Endodermal cell (in vitro differentiated cells): Measurements from ENCODE around the gene PRSS36. TPM values are rescaled to one million over a fixed set of nuclear protein-coding genes. Genes with fewer than 3 reads are reported as not detected.

Experiments
- DNase-seq: peaks from one replicate; pipeline ENCODE4 v3.0.0-alpha.2; 2017
- H3K27ac ChIP-seq: 2 replicates; pipeline ENCODE4 v1.5.1; 2013; ENCODE audit warnings: mild to moderate bottlenecking, low read depth, low read length, moderate library complexity
- H3K27me3 ChIP-seq: 2 replicates; pipeline ENCODE4 v1.6.1; 2013; ENCODE audit warnings: mild to moderate bottlenecking, low read length, moderate library complexity; ENCODE audit not compliant: insufficient read depth, control insufficient read depth, poor library complexity, severe bottlenecking
- H3K36me3 ChIP-seq: 2 replicates; pipeline ENCODE4 v1.7.0; 2013; ENCODE audit warnings: mild to moderate bottlenecking, low read length, moderate library complexity; ENCODE audit not compliant: control insufficient read depth, insufficient read depth
- H3K4me1 ChIP-seq: one replicate; pipeline ENCODE4 v1.7.0; 2013; ENCODE audit warnings: low read length; ENCODE audit not compliant: control insufficient read depth, insufficient read depth
- H3K4me3 ChIP-seq: 2 replicates; pipeline ENCODE4 v1.5.1; 2013; ENCODE audit warnings: mild to moderate bottlenecking, low read length, moderate library complexity
- H3K9ac ChIP-seq: 2 replicates; pipeline ENCODE4 v1.6.1; 2013; ENCODE audit warnings: mild to moderate bottlenecking, low read length, moderate library complexity; ENCODE audit not compliant: poor library complexity, severe bottlenecking; ENCODE audit errors: extremely low read depth
- H3K9me3 ChIP-seq: 2 replicates; pipeline ENCODE4 v1.6.1; 2013; ENCODE audit warnings: mild to moderate bottlenecking, low read length, moderate library complexity; ENCODE audit not compliant: control insufficient read depth
- H3K27ac Mint-ChIP-seq: 2 replicates; pipeline ENCODE4 v1.8.0; 2020; ENCODE audit warnings: mixed read lengths
- H3K27me3 Mint-ChIP-seq: 2 replicates; pipeline ENCODE4 v1.8.0; 2021; ENCODE audit warnings: mild to moderate bottlenecking, mixed read lengths; ENCODE audit not compliant: insufficient read depth
- H3K36me3 Mint-ChIP-seq: 2 replicates; pipeline ENCODE4 v1.8.0; 2020; ENCODE audit warnings: low read depth, mixed read lengths
- H3K4me1 Mint-ChIP-seq: 2 replicates; pipeline ENCODE4 v1.8.0; 2020; ENCODE audit warnings: mixed read lengths
- H3K4me3 Mint-ChIP-seq: 2 replicates; pipeline ENCODE4 v1.8.0; 2020; ENCODE audit warnings: mild to moderate bottlenecking, moderate library complexity, mixed read lengths
- H3K9me3 Mint-ChIP-seq: 2 replicates; pipeline ENCODE4 v1.8.0; 2020; ENCODE audit warnings: mild to moderate bottlenecking, mixed read lengths
- WGBS, 2 experiments: methylation state at CpG; one replicate each; pipeline versions ENCODE4 v1.1.5 to v1.1.7; 2013; ENCODE audit warnings: missing lambda C conversion rate in 2 of 2, mixed read lengths in 1 of 2; ENCODE audit not compliant: insufficient coverage in 1 of 2, insufficient read length in 1 of 2; 5-methylcytosine and 5-hydroxymethylcytosine counted together
- total RNA-seq, 2 donors: library from RNA; stranded (reverse); fragmentation: NEBNext Ultra II Directional in 1 of 2; extraction: Animal tissue kit (Norgen Biotek cat#: 25700) in 1 of 2; gene quantifications; 2 replicates in 1 of 2; 3 replicates in 1 of 2; pipeline ENCODE4 v1.2.1, GENCODE V29; 2021
- TF ChIP-seq, protein P1 (sequence below): fragments of 200-600 bp; sonication (generic); conservative IDR thresholded peaks from 2 replicates; pipeline ENCODE4 v1.5.0; 2021; ENCODE audit warnings: antibody characterized with exemption, mild to moderate bottlenecking

PRSS36 gene
- total RNA-seq, 2 donors from 2014 or later, result 0.22 to 0.71 TPM

GRCh38 chr16:31089199-31089598 lies 60.7 kb downstream of the PRSS36 start:
- Histone ChIP-seq H3K9ac (no peak overlapping the region), H3K9me3 (no peaks in the 10 kb centered on the region), H3K27me3 (no peaks in the 10 kb centered on the region), H3K36me3 (peaks cover 23% of the 10 kb centered on the region), H3K4me1 (no peaks in the 10 kb centered on the region), H3K4me3 (no peak overlapping the region), H3K27ac (no peak overlapping the region)
- no peak overlapping the region for H3K27ac Mint-ChIP-seq
- no peaks in the 10 kb centered on the region for H3K9me3 Mint-ChIP-seq
- H3K36me3 Mint-ChIP-seq, result peaks cover 16% of the 10 kb centered on the region
- DNase-seq, result no peak
- WGBS, 2 experiments, result 97 to 98% methylated on average over 6 to 8 of the region's 8 CpGs
- TF ChIP-seq, protein P1, sequence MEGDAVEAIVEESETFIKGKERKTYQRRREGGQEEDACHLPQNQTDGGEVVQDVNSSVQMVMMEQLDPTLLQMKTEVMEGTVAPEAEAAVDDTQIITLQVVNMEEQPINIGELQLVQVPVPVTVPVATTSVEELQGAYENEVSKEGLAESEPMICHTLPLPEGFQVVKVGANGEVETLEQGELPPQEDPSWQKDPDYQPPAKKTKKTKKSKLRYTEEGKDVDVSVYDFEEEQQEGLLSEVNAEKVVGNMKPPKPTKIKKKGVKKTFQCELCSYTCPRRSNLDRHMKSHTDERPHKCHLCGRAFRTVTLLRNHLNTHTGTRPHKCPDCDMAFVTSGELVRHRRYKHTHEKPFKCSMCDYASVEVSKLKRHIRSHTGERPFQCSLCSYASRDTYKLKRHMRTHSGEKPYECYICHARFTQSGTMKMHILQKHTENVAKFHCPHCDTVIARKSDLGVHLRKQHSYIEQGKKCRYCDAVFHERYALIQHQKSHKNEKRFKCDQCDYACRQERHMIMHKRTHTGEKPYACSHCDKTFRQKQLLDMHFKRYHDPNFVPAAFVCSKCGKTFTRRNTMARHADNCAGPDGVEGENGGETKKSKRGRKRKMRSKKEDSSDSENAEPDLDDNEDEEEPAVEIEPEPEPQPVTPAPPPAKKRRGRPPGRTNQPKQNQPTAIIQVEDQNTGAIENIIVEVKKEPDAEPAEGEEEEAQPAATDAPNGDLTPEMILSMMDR, result no peak
- no peaks in the 10 kb centered on the region for H3K27me3 Mint-ChIP-seq
- no peak overlapping the region for H3K4me3 Mint-ChIP-seq
- H3K4me1 Mint-ChIP-seq, result peaks cover 1% of the 10 kb centered on the region

Other genes with a start within 250 kb of the PRSS36 start
- 10 to 100 TPM; 74.0 to 84.3 TPM for gene FBXL19, start 226.5 kb downstream of the PRSS36 start, total RNA-seq
- gene ORAI3, start 201.0 kb downstream of the PRSS36 start, total RNA-seq, result 10 to 100 TPM; 16.9 to 17.7 TPM
- gene SETD1A, start 192.3 kb downstream of the PRSS36 start, total RNA-seq, result 10 to 100 TPM; 23.8 to 25.0 TPM
- 1 to 10 TPM; 4.1 to 4.8 TPM for gene HSD3B7, start 164.9 kb downstream of the PRSS36 start, total RNA-seq
- gene STX1B, start 139.4 kb downstream of the PRSS36 start, total RNA-seq, result 1 to 10 TPM; 3.2 to 7.0 TPM
- gene STX4, start 116.5 kb downstream of the PRSS36 start, total RNA-seq, result 10 to 100 TPM; 34.4 to 37.6 TPM
- gene ZNF668, start 75.8 kb downstream of the PRSS36 start, total RNA-seq, result 10 to 100 TPM; 11.2 to 12.6 TPM
- gene ZNF646, start 75.6 kb downstream of the PRSS36 start, total RNA-seq, result 10 to 100 TPM; 24.9 to 29.2 TPM
- 1 to 10 TPM; 1.7 to 2.8 TPM for gene PRSS53, start 61.1 kb downstream of the PRSS36 start, total RNA-seq
- gene VKORC1, start 55.3 kb downstream of the PRSS36 start, total RNA-seq, result 10 to 100 TPM; 53.7 to 63.0 TPM
- 10 to 100 TPM; 47.0 to 57.7 TPM for gene BCKDK, start 41.7 kb downstream of the PRSS36 start, total RNA-seq
- 10 to 100 TPM; 51.0 to 55.8 TPM for gene KAT8, start 32.4 kb downstream of the PRSS36 start, total RNA-seq
- 10 to 100 TPM; 79.7 to 80.1 TPM for gene PRSS8, start 14.3 kb downstream of the PRSS36 start, total RNA-seq
- gene FUS, start 30.1 kb upstream of the PRSS36 start, total RNA-seq, result 100 to 1,000 TPM; 698 to 827 TPM
- gene PYCARD, start 52.7 kb upstream of the PRSS36 start, total RNA-seq, result 10 to 100 TPM; 26.3 to 29.8 TPM
- gene TRIM72, start 64.1 kb upstream of the PRSS36 start, total RNA-seq, result under 1 TPM; 0.15 to 0.20 TPM
- not detected for gene PYDC1, start 67.1 kb upstream of the PRSS36 start, total RNA-seq
- gene ITGAM, start 109.9 kb upstream of the PRSS36 start, total RNA-seq, result under 1 TPM; 0.57 to 0.69 TPM
- under 1 TPM in 1 of 2 donors, not detected in 1; 0.22 TPM for gene ITGAX, start 205.1 kb upstream of the PRSS36 start, total RNA-seq
- not detected for gene ITGAD, start 243.3 kb upstream of the PRSS36 start, total RNA-seq